ENCODE results near the gene SFTPB. TPM values are rescaled to one million over a fixed set of nuclear protein-coding genes. Genes with fewer than 3 reads are reported as not detected.
A peak's percentile ranks its signal among the peaks of the same experiment; 100 is the strongest.

SFTPB gene
- polyA plus RNA-seq, 3 donors from 2014 or later: not detected

- Mint-ChIP-seq H3K9me3 (no peaks in the 10 kb centered on the region), H3K36me3 (peaks cover 48 to 58% (median 52%) of the 10 kb centered on the region in 3 donors), H3K27me3 (ENCODE audit: low read depth in 3 of 3) (peaks cover 6 to 46% (median 35%) of the 10 kb centered on the region in 3 donors), H3K4me1 (peaks cover 77 to 82% of the 10 kb centered on the region in 2 donors), H3K4me3 (peak overlapping the region; percentile 97 to 99 (median 99)), H3K27ac (peak overlapping the region; percentile 89 to 99 (median 98))
- DNase-seq: no peak
Measured at GRCh38 chr2:85697716-85698115, 29.7 kb upstream of the SFTPB start.

GRCh38 chr2:85697096-85697495 is 29.1 kb upstream of the SFTPB start:
- Mint-ChIP-seq H3K27ac (peak overlapping the region; percentile 89 to 99 (median 98)), H3K9me3 (no peaks in the 10 kb centered on the region), H3K27me3 (ENCODE audit: low read depth in 3 of 3) (peaks cover 7 to 50% (median 38%) of the 10 kb centered on the region in 3 donors), H3K36me3 (peaks cover 48 to 58% (median 52%) of the 10 kb centered on the region in 3 donors), H3K4me1 (peaks cover 77 to 82% of the 10 kb centered on the region in 2 donors), H3K4me3 (peak overlapping the region; percentile 97 to 99 (median 99))
- no peak for DNase-seq

- Mint-ChIP-seq H3K27ac (peak overlapping the region; percentile 89 to 99 (median 98)), H3K4me3 (peak overlapping the region; percentile 97 to 99 (median 99)), H3K27me3 (ENCODE audit: low read depth in 3 of 3) (peaks cover 12 to 54% (median 38%) of the 10 kb centered on the region in 3 donors), H3K36me3 (peaks cover 48 to 58% (median 52%) of the 10 kb centered on the region in 3 donors), H3K4me1 (peaks cover 77 to 80% of the 10 kb centered on the region in 2 donors), H3K9me3 (no peaks in the 10 kb centered on the region)
- no peak for DNase-seq
Measured at GRCh38 chr2:85695691-85696668, 28.0 kb upstream of the SFTPB start.

DNA sequence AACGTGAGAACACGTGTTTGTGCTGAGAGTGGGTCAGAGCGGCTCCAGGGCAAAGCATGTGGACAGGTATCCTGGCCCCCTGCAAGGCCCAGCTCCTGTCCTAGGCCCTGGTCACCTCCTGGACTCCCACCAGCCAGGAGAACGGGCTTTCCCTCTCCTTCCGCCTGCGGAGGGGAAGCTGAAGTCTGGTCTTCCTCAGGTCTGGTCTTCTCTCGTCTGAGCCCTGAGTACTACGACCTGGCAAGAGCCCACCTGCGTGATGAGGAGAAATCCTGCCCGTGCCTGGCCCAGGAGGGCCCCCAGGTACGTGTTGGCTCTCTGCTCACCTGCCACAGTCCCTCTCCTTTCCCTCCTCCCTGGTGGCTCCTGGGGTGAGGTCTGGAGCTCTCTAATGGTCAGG is 27.1 kb upstream of the SFTPB start:
- DNase-seq: no peak
- peaks cover 77 to 80% of the 10 kb centered on the region in 2 donors for H3K4me1 Mint-ChIP-seq
- peaks cover 48 to 58% (median 52%) of the 10 kb centered on the region in 3 donors for H3K36me3 Mint-ChIP-seq
- peaks cover 12 to 54% (median 38%) of the 10 kb centered on the region in 3 donors for H3K27me3 Mint-ChIP-seq (ENCODE audit: low read depth in 3 of 3)
- peak overlapping the region; percentile 97 to 99 (median 99) for H3K4me3 Mint-ChIP-seq
- no peaks in the 10 kb centered on the region for H3K9me3 Mint-ChIP-seq
- H3K27ac Mint-ChIP-seq: peak overlapping the region; percentile 89 to 99 (median 98)

- H3K27me3 Mint-ChIP-seq (ENCODE audit: low read depth in 3 of 3): peaks cover 12 to 51% (median 38%) of the 10 kb centered on the region in 3 donors
- peak within 1 kb of the TSS; percentile 97 to 99 (median 99) for H3K4me3 Mint-ChIP-seq
- peaks cover 48 to 54% (median 48%) of the 10 kb centered on the region in 3 donors for H3K36me3 Mint-ChIP-seq
- H3K4me1 Mint-ChIP-seq: peaks cover 77% of the 10 kb centered on the region in 2 donors
- H3K9me3 Mint-ChIP-seq: no peaks in the 10 kb centered on the region
- DNase-seq: peak; percentile 87 to 89 (median 89)
- peak within 1 kb of the TSS; percentile 89 to 99 (median 98) for H3K27ac Mint-ChIP-seq
Measured at GRCh38 chr2:85694052-85695025, 26.3 kb upstream of the SFTPB start, which contains the start of gene GNLY. TSS of gene GNLY (plus strand) at chr2:85694358. CDS start at chr2:85694419, 61 bp downstream.

GRCh38 chr2:85692039-85692645 is 24.1 kb upstream of the SFTPB start:
- DNase-seq: peak; percentile 54 to 75 (median 57)
- no peaks in the 10 kb centered on the region for H3K9me3 Mint-ChIP-seq
- peak overlapping the region; percentile 89 to 99 (median 98) for H3K27ac Mint-ChIP-seq
- H3K36me3 Mint-ChIP-seq: peaks cover 26 to 32% (median 26%) of the 10 kb centered on the region in 3 donors
- peak overlapping the region; percentile 97 to 99 (median 99) for H3K4me3 Mint-ChIP-seq
- peaks cover 63 to 72% of the 10 kb centered on the region in 2 donors for H3K4me1 Mint-ChIP-seq
- H3K27me3 Mint-ChIP-seq (ENCODE audit: low read depth in 3 of 3): peaks cover 8 to 33% (median 28%) of the 10 kb centered on the region in 3 donors

DNA sequence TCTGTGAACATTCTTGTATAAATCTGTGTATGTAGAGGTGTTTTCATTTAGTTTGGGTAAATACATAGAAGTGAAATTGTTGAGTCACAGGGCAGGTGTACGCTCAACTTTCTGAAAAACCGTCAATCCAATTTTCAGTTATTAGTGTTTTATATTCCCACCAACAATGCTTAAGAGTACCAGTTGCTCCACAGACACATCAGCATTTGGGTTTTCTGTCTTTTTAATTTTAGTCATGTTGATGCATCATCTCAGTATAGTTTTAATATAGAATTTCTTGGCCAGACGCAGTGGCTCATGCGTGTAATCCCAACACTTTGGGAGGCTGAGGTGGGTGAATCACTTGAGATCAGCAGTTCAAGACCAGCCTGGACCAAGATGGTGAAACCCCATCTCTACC is 22.9 kb upstream of the SFTPB start:
- H3K9me3 Mint-ChIP-seq: no peaks in the 10 kb centered on the region
- peaks cover 61 to 77% of the 10 kb centered on the region in 2 donors for H3K4me1 Mint-ChIP-seq
- DNase-seq: no peak
- peak overlapping the region; percentile 77 to 99 (median 92) for H3K27ac Mint-ChIP-seq
- H3K27me3 Mint-ChIP-seq (ENCODE audit: low read depth in 3 of 3): peaks cover 8 to 26% (median 21%) of the 10 kb centered on the region in 3 donors
- peaks cover 13 to 20% (median 14%) of the 10 kb centered on the region in 3 donors for H3K36me3 Mint-ChIP-seq
- H3K4me3 Mint-ChIP-seq: peak overlapping the region; percentile 5 to 99 (median 33)

- Mint-ChIP-seq H3K27ac (no peak overlapping the region), H3K4me1 (peaks cover 38 to 47% of the 10 kb centered on the region in 2 donors), H3K36me3 (no peaks in the 10 kb centered on the region), H3K27me3 (ENCODE audit: low read depth in 3 of 3) (peaks cover 0 to 6% (median 3%) of the 10 kb centered on the region in 3 donors), H3K4me3 (no peak overlapping the region), H3K9me3 (no peaks in the 10 kb centered on the region)
- DNase-seq: peak; percentile 61 to 66 (median 63)
Measured at GRCh38 chr2:85684806-85685205, 16.8 kb upstream of the SFTPB start.

- H3K36me3 Mint-ChIP-seq: no peaks in the 10 kb centered on the region
- DNase-seq: no peak
- peaks cover 0 to 6% (median 3%) of the 10 kb centered on the region in 3 donors for H3K27me3 Mint-ChIP-seq (ENCODE audit: low read depth in 3 of 3)
- no peak overlapping the region for H3K4me3 Mint-ChIP-seq
- peaks cover 35 to 51% of the 10 kb centered on the region in 2 donors for H3K4me1 Mint-ChIP-seq
- H3K27ac Mint-ChIP-seq: no peak overlapping the region
- H3K9me3 Mint-ChIP-seq: no peaks in the 10 kb centered on the region
Measured at GRCh38 chr2:85684380-85684779, 16.4 kb upstream of the SFTPB start.

- no peak for DNase-seq
- peaks cover 0 to 1% (median 0%) of the 10 kb centered on the region in 6 donors for H3K9me3 Mint-ChIP-seq
- peak overlapping the region in 4 of 5 donors; percentile 29 to 85 (median 76) for H3K4me3 Mint-ChIP-seq
- peaks cover 27 to 51% of the 10 kb centered on the region in 2 donors for H3K4me1 Mint-ChIP-seq
- H3K36me3 Mint-ChIP-seq: no peaks in the 10 kb centered on the region
- peak overlapping the region in 4 of 6 donors; percentile 51 to 96 (median 76) for H3K27ac Mint-ChIP-seq
- peaks cover 2 to 6% (median 3%) of the 10 kb centered on the region in 3 donors for H3K27me3 Mint-ChIP-seq (ENCODE audit: low read depth in 3 of 3)
Measured at GRCh38 chr2:85682378-85682777, 14.4 kb upstream of the SFTPB start.

GRCh38 chr2:85681776-85682175 is 13.8 kb upstream of the SFTPB start:
- H3K4me3 Mint-ChIP-seq: peak overlapping the region; percentile 58 to 85 (median 75)
- peaks cover 21 to 47% of the 10 kb centered on the region in 2 donors for H3K4me1 Mint-ChIP-seq
- peaks cover 0 to 1% (median 0%) of the 10 kb centered on the region in 6 donors for H3K9me3 Mint-ChIP-seq
- peak overlapping the region; percentile 70 to 96 (median 91) for H3K27ac Mint-ChIP-seq
- no peak for DNase-seq
- H3K36me3 Mint-ChIP-seq: no peaks in the 10 kb centered on the region
- H3K27me3 Mint-ChIP-seq (ENCODE audit: low read depth in 3 of 3): peaks cover 2 to 6% (median 3%) of the 10 kb centered on the region in 3 donors

- no peak for DNase-seq
- peak overlapping the region; percentile 58 to 85 (median 75) for H3K4me3 Mint-ChIP-seq
- peaks cover 17 to 44% of the 10 kb centered on the region in 2 donors for H3K4me1 Mint-ChIP-seq
- H3K27ac Mint-ChIP-seq: peak overlapping the region; percentile 70 to 96 (median 91)
- H3K9me3 Mint-ChIP-seq: peaks cover 0 to 1% (median 0%) of the 10 kb centered on the region in 6 donors
- H3K36me3 Mint-ChIP-seq: no peaks in the 10 kb centered on the region
- H3K27me3 Mint-ChIP-seq (ENCODE audit: low read depth in 3 of 3): peaks cover 2 to 6% (median 3%) of the 10 kb centered on the region in 3 donors
Measured at GRCh38 chr2:85681372-85681763, 13.4 kb upstream of the SFTPB start.

Data from immature natural killer cell (primary cell).